Measurements from ENCODE around the gene FOXE3.

The FOXE3 gene

GRCh38 chr1:47433037-47433421 is 16.9 kb downstream of the FOXE3 start:
- in situ Hi-C loops (cut with MboI; ENCODE audit: low sequenced_read_pairs), result no loop called here

GRCh38 chr1:47433477-47434050 is 17.5 kb downstream of the FOXE3 start:
- in situ Hi-C loops (cut with MboI; ENCODE audit: low sequenced_read_pairs), result no loop called here

GRCh38 chr1:47434051-47434842 is 18.2 kb downstream of the FOXE3 start:
- in situ Hi-C loops (cut with MboI; ENCODE audit: low sequenced_read_pairs), result no loop called here

GRCh38 chr1:47435506-47436303 is 19.6 kb downstream of the FOXE3 start:
- in situ Hi-C loops (cut with MboI; ENCODE audit: low sequenced_read_pairs), result no loop called here

GRCh38 chr1:47436304-47436978 is 20.4 kb downstream of the FOXE3 start:
- in situ Hi-C loops (cut with MboI; ENCODE audit: low sequenced_read_pairs), result no loop called here

GRCh38 chr1:47436979-47437446 is 20.9 kb downstream of the FOXE3 start:
- in situ Hi-C loops (cut with MboI; ENCODE audit: low sequenced_read_pairs), result no loop called here

- in situ Hi-C loops (cut with MboI; ENCODE audit: low sequenced_read_pairs), result no loop called here
Measured at GRCh38 chr1:47437447-47438164, 21.5 kb downstream of the FOXE3 start, which contains the start of gene FOXD2. FOXD2 (plus strand) TSS chr1:47438044; CDS start chr1:47438136, 92 bp downstream.

- in situ Hi-C loops (cut with MboI; ENCODE audit: low sequenced_read_pairs), result no loop called here
Measured at GRCh38 chr1:47438165-47439016, 22.3 kb downstream of the FOXE3 start.

GRCh38 chr1:47439017-47439818 is 23.1 kb downstream of the FOXE3 start:
- in situ Hi-C loops (cut with MboI; ENCODE audit: low sequenced_read_pairs), result no loop called here

- in situ Hi-C loops (cut with MboI; ENCODE audit: low sequenced_read_pairs), result no loop called here
Measured at GRCh38 chr1:47439819-47440598, 23.9 kb downstream of the FOXE3 start.

- in situ Hi-C loops (cut with MboI; ENCODE audit: low sequenced_read_pairs), result no loop called here
Measured at GRCh38 chr1:47440599-47441081, 24.6 kb downstream of the FOXE3 start.

- in situ Hi-C loops (cut with MboI; ENCODE audit: low sequenced_read_pairs), result no loop called here
Measured at GRCh38 chr1:47441450-47442106, 25.5 kb downstream of the FOXE3 start.

GRCh38 chr1:47442202-47442601 is 26.1 kb downstream of the FOXE3 start:
- in situ Hi-C loops (cut with MboI; ENCODE audit: low sequenced_read_pairs), result no loop called here

- in situ Hi-C loops (cut with MboI; ENCODE audit: low sequenced_read_pairs), result no loop called here
Measured at GRCh38 chr1:47442842-47443529, 26.9 kb downstream of the FOXE3 start.

GRCh38 chr1:47443530-47444296 is 27.6 kb downstream of the FOXE3 start:
- in situ Hi-C loops (cut with MboI; ENCODE audit: low sequenced_read_pairs), result no loop called here

GRCh38 chr1:47444297-47444561 is 28.1 kb downstream of the FOXE3 start:
- in situ Hi-C loops (cut with MboI; ENCODE audit: low sequenced_read_pairs), result no loop called here

All from HL-60/S4 (cell line).